ENCODE results near the gene PPIG. TPM values are rescaled to one million over a fixed set of nuclear protein-coding genes. Genes with fewer than 3 reads are reported as not detected.

Gene PPIG
- total and polyA plus RNA-seq, 2 donors (not counting 3 experiments of a cell fraction or from before 2014, with no cell fraction given): 13.4 to 44.9 TPM

DNA sequence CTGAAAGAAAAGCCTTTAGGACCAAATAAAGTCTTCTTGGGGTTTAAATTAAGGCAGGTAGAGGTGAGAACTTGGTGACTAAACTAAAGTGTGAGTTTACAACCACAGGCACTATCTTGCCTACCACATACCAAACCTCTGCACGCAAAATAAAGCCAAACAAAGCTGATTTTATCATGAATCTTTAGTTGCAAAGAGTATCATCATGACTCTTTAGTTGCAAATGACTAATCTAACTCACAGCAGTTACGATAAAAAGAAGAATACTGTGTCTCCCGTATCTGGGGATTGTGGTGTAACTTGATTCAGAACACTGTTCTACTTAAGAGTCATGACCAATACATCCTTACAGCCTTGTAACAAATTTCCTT is 98.9 kb downstream of the PPIG start:
- Histone ChIP-seq H3K9me3 (replicated peaks; ENCODE audit: control insufficient read depth, insufficient read depth, low read length) (no peaks in the 10 kb centered on the region), H2AFZ (ENCODE audit: low read depth, low read length) (no peak overlapping the region), H3K9ac (replicated peaks; ENCODE audit: extremely low read depth, insufficient read depth, low read length) (no peak overlapping the region), H3K79me2 (ENCODE audit: control insufficient read depth, insufficient read depth, low read length) (no peaks in the 10 kb centered on the region), H3K36me3 (ENCODE audit: control insufficient read depth in 2 of 2, extremely low read depth in 1 of 2, insufficient read depth in 2 of 2, low read length in 2 of 2) (no peaks in the 10 kb centered on the region), H3K4me3 (replicated peaks in 1 of 3; ENCODE audit: insufficient read depth in 1 of 3, low read depth in 1 of 3, low read length in 3 of 3) (no peak overlapping the region), H4K20me1 (replicated peaks; ENCODE audit: control insufficient read depth, extremely low read depth, insufficient read depth, low read length) (no peaks in the 10 kb centered on the region), H3K4me1 (ENCODE audit: control insufficient read depth, extremely low read depth, insufficient read depth, low read length) (no peaks in the 10 kb centered on the region), H3K4me2 (ENCODE audit: insufficient read depth, low read length) (no peak overlapping the region), H3K27me3 (ENCODE audit: control insufficient read depth in 2 of 2, insufficient read depth in 2 of 2, low read length in 2 of 2) (peaks cover 6 to 11% of the 10 kb centered on the region in 2 experiments), H3K9me1 (replicated peaks; ENCODE audit: control insufficient read depth, extremely low read depth, insufficient read depth, low read length) (no peaks in the 10 kb centered on the region), H3K27ac (ENCODE audit: insufficient read depth, low read depth, low read length) (no peak overlapping the region)
- TF ChIP-seq POLR2AphosphoS5 (IDR thresholded peaks at IDR 0.05; ENCODE audit: insufficient read depth, low read depth, low read length): no peak
- TF ChIP-seq JUN (IDR thresholded peaks at IDR 0.05; ENCODE audit: borderline replicate concordance, insufficient read depth, insufficient read length, low read depth): no peak
- no peak for TF ChIP-seq POLR2A (IDR thresholded peaks at IDR 0.05; ENCODE audit: low read depth, low read length)
- no peak for TF ChIP-seq CTCF (IDR thresholded peaks at IDR 0.05; ENCODE audit: extremely low read depth in 1 of 2, insufficient read depth in 1 of 2, low read depth in 1 of 2, low read length in 2 of 2)
- no peak for TF ChIP-seq MYC (IDR thresholded peaks at IDR 0.05; ENCODE audit: low read depth, low read length)
- TF ChIP-seq GATA2 (IDR thresholded peaks at IDR 0.05; ENCODE audit: insufficient read depth, insufficient read length, low read depth, low read length): no peak
- TF ChIP-seq, protein P1, sequence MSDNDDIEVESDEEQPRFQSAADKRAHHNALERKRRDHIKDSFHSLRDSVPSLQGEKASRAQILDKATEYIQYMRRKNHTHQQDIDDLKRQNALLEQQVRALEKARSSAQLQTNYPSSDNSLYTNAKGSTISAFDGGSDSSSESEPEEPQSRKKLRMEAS (IDR thresholded peaks at IDR 0.05; ENCODE audit: insufficient read depth, insufficient read length): no peak
- no peak for TF ChIP-seq EZH2 (IDR thresholded peaks at IDR 0.05; ENCODE audit: borderline replicate concordance, low read depth, low read length, severe bottlenecking)
- TF ChIP-seq FOS (IDR thresholded peaks at IDR 0.05; ENCODE audit: borderline replicate concordance, insufficient read depth, low read length): no peak
- dilution Hi-C loops (cut with MboI; ENCODE audit: extremely low pct_ligation_motif_present, low sequenced_read_pairs) (no loop called here), intact Hi-C loops (cut with micrococcal nuclease) (no loop called here)
- DNase-seq (ENCODE audit: low read depth, low spot score) (no peak), FAIRE-seq (no peak)
- ChIA-PET POLR2A (no interaction called here), CTCF (interaction anchor here (1.0 kb wide), 1 partner anchor 110 kb away, joined by 3 read pairs; no protein-coding TSS in a partner anchor)
- BruUV-seq (replicated peaks): no TSS peak
